ENCODE results near the gene MS4A7. TPM values are rescaled to one million over a fixed set of nuclear protein-coding genes. Genes with fewer than 3 reads are reported as not detected.

Gene MS4A7
- total RNA-seq, 1 experiment from 2014 or later: 0.22 TPM

DNA sequence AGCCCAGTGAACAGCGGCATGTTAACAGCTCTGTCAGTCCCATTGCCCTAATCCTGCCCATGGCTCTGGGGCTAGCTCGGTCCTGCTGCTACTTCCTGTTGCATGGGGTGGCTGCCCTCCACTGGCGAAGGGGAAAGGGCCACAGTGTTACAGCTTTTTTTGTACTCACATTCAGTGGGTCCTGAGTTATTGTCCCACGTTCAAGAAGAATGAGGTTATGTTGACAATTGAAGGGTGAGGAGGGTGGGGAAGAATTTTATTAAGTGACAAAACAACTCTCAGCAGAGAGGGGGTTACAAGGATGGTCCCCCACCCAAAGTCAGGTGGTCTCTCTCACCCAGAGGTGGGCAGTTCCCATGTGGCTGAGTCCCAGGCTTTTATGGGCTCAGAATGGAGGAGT lies 17.7 kb upstream of the MS4A7 start:
- H2AFZ ChIP-seq (ENCODE audit: low read depth, low read length, poor library complexity, severe bottlenecking): no peak overlapping the region
- RAD21 ChIA-PET (ENCODE audit: low non-redundant PET in 1 of 2, low total read pairs in 2 of 2, uncharacterized antibody in 2 of 2, unreplicated experiment in 2 of 2): no interaction called here
- POLR2A ChIA-PET: no interaction called here

More for the DNA sequence above, 17.7 kb upstream of the MS4A7 start:
- no peak overlapping the region for H3K27ac ChIP-seq (ENCODE audit: low read depth, low read length)
- intact Hi-C loops (cut with micrococcal nuclease): no loop called here
- no peaks in the 10 kb centered on the region for H4K20me1 ChIP-seq (ENCODE audit: insufficient read depth)
- no peaks in the 10 kb centered on the region for H3K36me3 ChIP-seq (ENCODE audit: control insufficient read depth in 1 of 2, insufficient read depth in 2 of 2, low read length in 2 of 2)
- peaks cover 7% of the 10 kb centered on the region; the same call in 1 of the 2 replicates for H3K27me3 ChIP-seq (ENCODE audit: insufficient read depth, low read length)
- H3K79me2 ChIP-seq (ENCODE audit: insufficient read depth, low read length): no peaks in the 10 kb centered on the region
- no peaks in the 10 kb centered on the region for H3K9me2 ChIP-seq (ENCODE audit: insufficient read depth)
- ATAC-seq (no peak), DNase-seq (ENCODE audit: low read depth, low spot score) (no peak)
- TF ChIP-seq ZFX (IDR thresholded peaks at IDR 0.05) (no peak), JUND (IDR thresholded peaks at IDR 0.05) (no peak), EGR1 (IDR thresholded peaks at IDR 0.05; ENCODE audit: low read depth) (no peak), POLR2A (IDR thresholded peaks at IDR 0.05; ENCODE audit: borderline replicate concordance, extremely low read depth, insufficient read depth, insufficient read length) (no peak), ZNF274 (IDR thresholded peaks at IDR 0.05; ENCODE audit: low read depth, low read length) (no peak), SIN3A (IDR thresholded peaks at IDR 0.05; ENCODE audit: low read depth) (no peak), CEBPB (IDR thresholded peaks at IDR 0.05; ENCODE audit: low read depth) (no peak), EZH2phosphoT487 (IDR thresholded peaks at IDR 0.05; ENCODE audit: borderline replicate concordance) (no peak), EZH2 (IDR thresholded peaks at IDR 0.05) (no peak), YY1 (IDR thresholded peaks at IDR 0.05; ENCODE audit: extremely low read depth, insufficient replicate concordance, low read depth, low read length) (no peak), CBX3 (IDR thresholded peaks at IDR 0.05; ENCODE audit: low read depth) (no peak), FOSL1 (IDR thresholded peaks at IDR 0.05; ENCODE audit: low read depth) (no peak), SP1 (IDR thresholded peaks at IDR 0.05; ENCODE audit: low read depth) (no peak), SRF (IDR thresholded peaks at IDR 0.05; ENCODE audit: low read depth) (no peak), RAD21 (IDR thresholded peaks at IDR 0.05; ENCODE audit: low read depth) (no peak), POLR2AphosphoS5 (IDR thresholded peaks at IDR 0.05; ENCODE audit: low read depth, low read length) (no peak)
- TF ChIP-seq, protein P1, sequence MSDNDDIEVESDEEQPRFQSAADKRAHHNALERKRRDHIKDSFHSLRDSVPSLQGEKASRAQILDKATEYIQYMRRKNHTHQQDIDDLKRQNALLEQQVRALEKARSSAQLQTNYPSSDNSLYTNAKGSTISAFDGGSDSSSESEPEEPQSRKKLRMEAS (IDR thresholded peaks at IDR 0.05): no peak
- TF ChIP-seq, protein P2, sequence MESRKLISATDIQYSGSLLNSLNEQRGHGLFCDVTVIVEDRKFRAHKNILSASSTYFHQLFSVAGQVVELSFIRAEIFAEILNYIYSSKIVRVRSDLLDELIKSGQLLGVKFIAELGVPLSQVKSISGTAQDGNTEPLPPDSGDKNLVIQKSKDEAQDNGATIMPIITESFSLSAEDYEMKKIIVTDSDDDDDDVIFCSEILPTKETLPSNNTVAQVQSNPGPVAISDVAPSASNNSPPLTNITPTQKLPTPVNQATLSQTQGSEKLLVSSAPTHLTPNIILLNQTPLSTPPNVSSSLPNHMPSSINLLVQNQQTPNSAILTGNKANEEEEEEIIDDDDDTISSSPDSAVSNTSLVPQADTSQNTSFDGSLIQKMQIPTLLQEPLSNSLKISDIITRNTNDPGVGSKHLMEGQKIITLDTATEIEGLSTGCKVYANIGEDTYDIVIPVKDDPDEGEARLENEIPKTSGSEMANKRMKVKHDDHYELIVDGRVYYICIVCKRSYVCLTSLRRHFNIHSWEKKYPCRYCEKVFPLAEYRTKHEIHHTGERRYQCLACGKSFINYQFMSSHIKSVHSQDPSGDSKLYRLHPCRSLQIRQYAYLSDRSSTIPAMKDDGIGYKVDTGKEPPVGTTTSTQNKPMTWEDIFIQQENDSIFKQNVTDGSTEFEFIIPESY (IDR thresholded peaks at IDR 0.05; ENCODE audit: extremely low read depth, insufficient replicate concordance, low read length): no peak
- TF ChIP-seq, protein P3, sequence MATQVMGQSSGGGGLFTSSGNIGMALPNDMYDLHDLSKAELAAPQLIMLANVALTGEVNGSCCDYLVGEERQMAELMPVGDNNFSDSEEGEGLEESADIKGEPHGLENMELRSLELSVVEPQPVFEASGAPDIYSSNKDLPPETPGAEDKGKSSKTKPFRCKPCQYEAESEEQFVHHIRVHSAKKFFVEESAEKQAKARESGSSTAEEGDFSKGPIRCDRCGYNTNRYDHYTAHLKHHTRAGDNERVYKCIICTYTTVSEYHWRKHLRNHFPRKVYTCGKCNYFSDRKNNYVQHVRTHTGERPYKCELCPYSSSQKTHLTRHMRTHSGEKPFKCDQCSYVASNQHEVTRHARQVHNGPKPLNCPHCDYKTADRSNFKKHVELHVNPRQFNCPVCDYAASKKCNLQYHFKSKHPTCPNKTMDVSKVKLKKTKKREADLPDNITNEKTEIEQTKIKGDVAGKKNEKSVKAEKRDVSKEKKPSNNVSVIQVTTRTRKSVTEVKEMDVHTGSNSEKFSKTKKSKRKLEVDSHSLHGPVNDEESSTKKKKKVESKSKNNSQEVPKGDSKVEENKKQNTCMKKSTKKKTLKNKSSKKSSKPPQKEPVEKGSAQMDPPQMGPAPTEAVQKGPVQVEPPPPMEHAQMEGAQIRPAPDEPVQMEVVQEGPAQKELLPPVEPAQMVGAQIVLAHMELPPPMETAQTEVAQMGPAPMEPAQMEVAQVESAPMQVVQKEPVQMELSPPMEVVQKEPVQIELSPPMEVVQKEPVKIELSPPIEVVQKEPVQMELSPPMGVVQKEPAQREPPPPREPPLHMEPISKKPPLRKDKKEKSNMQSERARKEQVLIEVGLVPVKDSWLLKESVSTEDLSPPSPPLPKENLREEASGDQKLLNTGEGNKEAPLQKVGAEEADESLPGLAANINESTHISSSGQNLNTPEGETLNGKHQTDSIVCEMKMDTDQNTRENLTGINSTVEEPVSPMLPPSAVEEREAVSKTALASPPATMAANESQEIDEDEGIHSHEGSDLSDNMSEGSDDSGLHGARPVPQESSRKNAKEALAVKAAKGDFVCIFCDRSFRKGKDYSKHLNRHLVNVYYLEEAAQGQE (IDR thresholded peaks at IDR 0.05; ENCODE audit: low read depth): no peak
- no peak overlapping the region for H3K4me3 ChIP-seq (replicated peaks in 1 of 2; ENCODE audit: low read depth in 1 of 2, low read length in 2 of 2)
- no peak overlapping the region for H3K9ac ChIP-seq (ENCODE audit: low read length)
- no peak overlapping the region for H3K4me2 ChIP-seq (ENCODE audit: low read length)
- CTCF ChIA-PET: no interaction called here
- BruUV-seq (replicated peaks): no TSS peak
- peaks cover 0 to 5% of the 10 kb centered on the region in 2 experiments; a peak in 1 of 4 replicates for H3K9me3 ChIP-seq (ENCODE audit: control insufficient read depth in 1 of 2, insufficient read depth in 1 of 2, low read depth in 1 of 2, low read length in 2 of 2)
- no peaks in the 10 kb centered on the region for H3K4me1 ChIP-seq (ENCODE audit: control insufficient read depth in 1 of 2, insufficient read depth in 2 of 2, low read length in 2 of 2)

Data from HCT116 (cell line).